DMS153 treated with DMSO at 0.1 percent for 48 hours (cell line): ENCODE measurements around the gene CACNA1C.

ENCODE experiments used
- DNase-seq: peaks from one replicate; lab custom pipeline; 2025; ENCODE audit not compliant: unreplicated experiment; lab: John Stamatoyannopoulos, UW

Gene CACNA1C

DNA sequence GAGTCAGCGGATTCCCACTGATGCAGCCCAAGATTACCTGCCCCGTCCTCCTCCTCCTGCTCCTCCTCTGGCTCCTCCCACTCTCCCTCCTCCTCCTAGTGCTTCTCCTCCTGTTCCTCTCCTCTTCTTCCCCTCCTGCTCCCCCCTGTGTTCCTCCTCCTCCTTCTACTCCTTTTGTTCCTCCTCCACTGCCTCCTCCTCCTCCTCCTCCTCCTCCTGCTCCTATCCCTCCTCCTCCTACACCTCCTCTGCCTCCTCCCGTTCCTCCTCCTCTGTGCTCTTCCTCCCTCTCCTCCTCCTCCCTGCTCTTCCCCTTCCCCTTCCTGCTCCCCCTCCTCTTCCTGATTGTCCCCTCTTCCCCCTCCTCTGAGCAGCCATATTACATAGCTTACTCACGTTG is 141.3 kb downstream of the CACNA1C start:
- DNase-seq = no peak

DNA sequence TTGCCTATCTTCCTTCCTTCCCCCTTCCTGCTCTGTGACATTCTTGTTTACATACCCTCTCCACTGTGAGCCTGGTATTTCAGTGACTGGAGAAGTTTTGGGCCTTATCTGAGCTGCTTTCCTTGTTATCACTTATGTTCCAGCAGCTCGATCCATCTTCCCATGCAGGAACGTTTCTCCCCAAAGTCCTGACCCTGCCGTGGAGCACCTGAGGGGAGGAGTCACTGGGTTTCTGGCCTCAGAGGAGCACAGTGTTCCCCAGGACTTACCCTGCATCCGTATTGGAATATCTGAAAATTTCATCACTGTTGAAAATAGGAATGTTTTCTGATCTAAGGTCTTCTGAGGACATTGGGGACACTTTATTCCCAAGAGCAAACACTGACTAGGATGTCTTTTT is 141.8 kb downstream of the CACNA1C start:
- no peak for DNase-seq

DNA sequence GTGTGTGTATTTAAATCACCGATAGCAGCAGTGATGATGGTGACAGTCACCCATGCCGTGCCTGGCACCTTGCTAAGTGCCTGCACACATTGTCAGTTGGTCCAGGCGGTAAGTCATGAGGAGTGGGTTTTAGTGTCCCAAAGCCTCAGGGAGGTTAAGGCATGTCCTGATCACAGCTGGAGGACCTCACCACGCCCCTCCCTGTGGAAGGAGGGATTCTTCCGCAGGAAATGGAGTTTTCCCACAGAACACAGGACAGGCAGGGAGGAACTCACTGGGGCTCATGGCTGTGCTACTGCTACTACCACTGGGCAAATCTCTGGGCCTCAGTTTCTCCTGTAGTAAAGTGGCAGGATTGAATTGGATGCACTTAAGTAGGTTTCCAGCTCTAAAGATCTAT is 142.3 kb downstream of the CACNA1C start:
- DNase-seq = no peak

DNA sequence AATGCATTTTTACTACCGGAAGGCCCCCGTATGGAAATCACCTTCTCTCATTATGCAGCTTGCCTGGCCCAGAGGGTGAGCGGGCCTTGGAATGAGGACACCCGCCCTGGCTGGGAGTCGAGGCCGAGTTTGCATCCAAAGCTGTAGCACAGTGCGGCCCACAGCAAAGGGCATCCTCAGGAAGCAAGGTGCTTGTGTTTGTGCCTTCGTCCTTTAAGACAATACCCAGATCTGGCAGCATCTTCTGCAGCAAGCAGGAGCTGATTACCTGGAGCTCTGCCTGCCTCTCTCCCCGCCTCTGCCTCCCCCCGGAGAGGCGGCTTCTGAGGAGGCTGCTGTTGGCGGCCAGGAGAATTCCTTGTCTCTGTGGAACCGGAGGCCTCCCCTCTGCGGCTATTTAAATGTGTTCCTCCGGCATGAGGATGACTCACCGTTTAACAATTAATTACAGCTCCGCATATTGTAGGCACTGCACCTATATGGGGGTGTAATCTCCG is 145.3 kb downstream of the CACNA1C start:
- no peak for DNase-seq

DNA sequence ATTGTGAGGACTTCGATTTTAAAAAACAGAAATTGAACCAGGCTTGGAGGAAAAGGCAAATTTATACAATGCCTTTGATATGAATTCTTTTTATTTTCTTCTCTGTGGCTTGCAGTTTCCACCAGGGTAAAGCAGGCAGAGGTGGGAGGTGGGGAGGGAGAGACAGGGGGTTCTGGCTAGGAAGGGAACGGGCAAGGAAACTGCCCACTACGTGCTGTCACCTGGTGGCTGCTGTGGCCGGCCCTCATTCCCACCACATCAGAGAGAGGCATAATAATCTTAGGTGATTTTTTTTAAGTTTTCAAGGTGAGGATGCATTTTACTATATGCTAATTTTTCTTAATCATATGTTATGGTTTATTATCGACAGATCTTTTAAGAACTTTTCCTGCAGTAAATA is 145.8 kb downstream of the CACNA1C start:
- no peak for DNase-seq

DNA sequence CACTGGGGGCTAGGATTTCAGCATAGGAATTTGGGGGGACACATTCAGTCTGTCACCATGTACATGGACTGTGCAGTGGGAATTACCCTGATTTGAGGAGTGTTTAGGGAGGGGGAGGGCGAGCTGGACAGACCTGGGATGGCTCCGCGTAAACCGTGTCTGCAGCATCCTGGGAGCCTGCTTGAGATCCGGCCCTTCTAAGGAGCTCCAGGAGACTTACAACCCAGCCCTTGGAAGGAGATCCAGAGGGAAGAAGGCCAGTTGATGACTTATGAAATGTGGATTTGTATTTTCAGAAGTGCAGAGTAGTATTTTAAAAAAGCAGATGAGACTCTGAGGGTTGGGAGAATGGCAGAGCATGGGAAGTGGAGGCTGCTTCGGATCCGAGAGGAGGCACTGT is 153.2 kb downstream of the CACNA1C start:
- no peak for DNase-seq

DNA sequence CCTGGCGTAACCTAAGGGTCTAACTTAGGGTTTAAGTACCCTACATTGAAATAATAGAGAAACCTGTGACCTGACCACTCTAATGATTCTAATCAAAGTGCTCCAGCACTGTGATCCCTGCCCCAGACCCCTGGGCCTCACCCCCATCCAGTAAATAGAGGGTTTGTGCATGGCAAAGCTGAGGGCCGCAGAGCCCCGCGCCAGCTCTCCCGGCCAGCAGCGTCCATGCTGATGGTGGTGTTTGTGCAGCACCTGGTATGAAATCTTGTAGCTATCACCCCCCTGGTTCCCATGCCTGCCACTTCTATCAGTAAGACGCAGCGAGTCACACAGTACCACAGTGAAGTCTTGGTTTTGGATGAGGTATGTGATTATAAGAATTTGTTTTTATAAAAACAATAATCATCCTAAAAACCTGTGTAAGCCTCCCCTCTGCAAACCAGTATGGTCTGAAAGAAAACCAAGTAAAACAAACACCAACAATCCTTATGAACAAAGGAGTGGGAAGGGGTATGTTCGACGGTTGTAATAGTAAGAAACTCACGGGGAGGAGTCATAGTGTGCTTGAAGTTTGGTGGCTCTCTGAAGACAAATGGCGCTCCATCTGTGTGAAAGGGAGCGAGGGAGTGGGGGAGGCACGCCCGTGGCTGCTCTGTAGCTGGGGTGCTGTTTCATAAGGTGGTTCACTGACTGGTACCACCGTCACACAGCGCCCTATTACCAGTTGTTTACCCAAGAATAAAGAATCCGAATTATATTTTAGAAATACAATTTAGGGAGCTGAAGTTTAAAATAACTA is 156.2 kb downstream of the CACNA1C start:
- no peak for DNase-seq

DNA sequence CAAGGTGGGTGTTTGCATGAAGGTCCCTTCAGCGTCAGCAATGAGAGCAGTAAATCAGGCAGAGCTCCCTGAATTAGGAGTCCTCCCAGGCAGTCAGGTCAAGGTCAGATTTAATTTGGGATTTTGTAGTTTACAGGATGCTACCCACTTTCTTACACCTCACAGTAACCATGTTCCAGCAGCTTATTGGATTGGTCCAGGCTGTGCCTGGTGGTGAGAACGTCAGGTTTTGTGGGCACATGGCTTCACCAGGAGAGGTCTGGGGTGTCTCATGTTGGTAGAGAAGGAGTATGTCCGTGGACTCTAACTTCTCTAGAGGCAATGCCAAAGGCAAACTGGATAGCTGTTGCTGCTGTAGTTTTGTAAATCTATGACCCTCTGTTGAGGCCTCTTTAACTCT is 158.3 kb downstream of the CACNA1C start:
- DNase-seq = no peak

DNA sequence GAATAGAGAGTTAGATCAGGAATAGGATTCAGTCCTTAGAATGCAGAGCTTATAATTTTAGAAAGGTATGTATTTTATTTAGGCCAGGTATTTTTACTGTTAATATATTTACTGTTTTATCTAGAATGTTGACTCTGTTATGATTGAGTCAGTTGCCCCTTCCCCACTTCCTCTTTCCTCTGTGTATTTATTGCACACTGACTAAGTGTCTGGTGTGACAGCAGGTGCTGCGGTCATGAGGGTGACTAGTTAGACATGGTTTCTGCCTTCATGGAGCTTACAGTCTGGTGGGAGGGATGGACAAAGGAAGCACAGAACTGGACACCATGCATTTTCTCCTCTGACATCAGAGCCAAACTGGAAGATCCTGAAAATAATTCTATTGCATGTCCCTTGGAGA is 159.8 kb downstream of the CACNA1C start:
- no peak for DNase-seq

DNA sequence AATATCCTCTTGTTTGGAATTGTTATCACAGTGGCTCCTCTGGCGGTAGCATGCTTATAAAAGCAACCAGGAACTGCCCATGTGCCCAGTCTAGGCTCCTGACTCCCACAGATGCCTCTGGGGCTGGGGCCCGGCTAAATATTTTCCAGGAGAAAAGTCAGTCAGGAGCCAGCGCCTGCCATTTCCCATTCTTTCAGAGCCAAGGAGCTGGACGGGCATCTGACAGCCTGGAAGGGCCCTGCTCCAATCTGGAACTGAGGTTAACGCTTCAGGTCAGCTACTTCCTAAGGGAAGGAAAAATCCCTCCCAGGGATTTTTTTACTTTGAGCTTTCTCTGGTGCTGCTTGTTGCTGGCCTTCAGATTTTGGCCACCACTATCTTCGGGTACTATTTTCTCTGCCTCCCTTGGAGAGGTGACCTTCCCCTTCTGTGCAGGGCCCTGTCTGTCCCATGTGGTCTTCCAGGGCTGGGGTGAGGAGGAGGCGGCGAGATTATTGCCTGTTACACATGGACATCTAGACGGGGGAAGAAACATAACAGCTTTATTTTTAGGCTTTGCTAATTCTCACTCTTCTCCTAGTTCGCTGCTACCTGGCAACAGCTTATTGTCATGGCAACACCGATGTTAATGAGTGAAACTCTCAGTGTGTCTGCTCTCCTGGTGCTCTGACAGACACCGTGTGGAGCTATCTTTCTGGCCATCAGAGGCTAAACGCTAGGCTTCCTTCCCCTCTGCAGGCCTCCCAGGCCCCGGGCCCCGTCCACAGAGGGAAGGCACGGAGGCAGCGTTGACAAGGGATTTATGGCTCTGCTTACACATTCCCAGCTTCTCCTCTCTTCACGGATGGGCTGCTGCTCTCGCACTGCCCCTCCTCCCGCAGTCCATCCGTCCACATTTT is 160.4 kb downstream of the CACNA1C start:
- DNase-seq = no peak

DNA sequence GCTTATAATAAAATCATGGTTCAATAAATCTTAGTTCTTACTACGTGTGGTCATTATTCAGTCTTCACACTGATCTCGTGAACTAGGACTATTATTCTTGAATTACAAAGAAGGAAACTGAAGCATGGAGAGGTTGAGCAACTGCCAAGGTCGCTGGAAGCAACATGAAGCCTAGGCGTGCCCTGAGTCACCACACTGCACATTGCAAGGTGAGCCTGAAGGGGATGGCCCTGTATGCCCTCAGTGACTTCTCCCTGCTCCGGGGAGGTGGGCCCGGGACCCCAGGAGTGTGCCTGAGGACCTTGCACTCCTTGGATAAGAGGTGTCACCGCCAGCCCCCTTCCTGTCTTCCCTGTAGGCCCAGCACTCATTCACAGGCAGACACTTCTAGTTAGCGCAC is 161.6 kb downstream of the CACNA1C start:
- no peak for DNase-seq

DNA sequence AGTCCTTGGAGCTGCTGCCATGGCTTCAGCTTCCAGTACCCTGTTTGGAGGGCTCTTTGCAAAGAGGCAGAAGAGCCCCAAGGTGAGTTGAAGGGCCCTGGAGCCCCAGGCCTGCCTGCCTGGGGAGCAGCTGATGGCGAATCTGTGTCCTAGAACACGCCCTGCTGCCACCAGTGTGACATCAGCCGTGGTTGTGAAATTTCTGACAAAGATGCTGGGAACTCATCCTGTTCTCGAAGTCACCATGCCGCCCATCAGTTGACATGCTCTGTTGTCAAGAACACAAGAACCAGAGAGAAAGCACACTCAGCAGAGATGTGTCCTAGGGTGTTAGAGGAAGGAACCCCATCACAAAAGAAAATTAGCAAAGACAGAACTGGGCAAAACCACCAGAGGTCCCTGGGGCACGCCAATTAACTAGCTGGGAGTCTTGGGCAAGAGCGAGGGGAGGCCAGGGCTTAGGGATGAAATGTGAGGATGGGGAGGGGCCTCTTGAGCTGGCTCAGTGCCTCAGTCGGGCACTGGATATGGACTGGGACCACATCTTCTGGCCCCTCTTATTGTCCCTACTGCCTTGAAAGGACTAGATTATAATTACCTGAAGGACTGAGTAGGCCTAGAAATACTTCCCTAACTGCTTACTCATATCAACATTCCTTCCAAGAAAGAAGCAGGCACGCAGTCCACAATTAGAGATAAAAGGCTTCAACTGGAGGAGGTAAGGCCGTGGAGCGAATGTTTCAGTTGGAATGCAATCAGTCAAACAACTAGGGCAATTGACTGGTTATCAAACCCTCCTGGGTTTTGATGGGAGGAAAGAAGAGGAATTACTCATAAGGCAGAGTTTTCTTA is 163.1 kb downstream of the CACNA1C start:
- DNase-seq = no peak

DNA sequence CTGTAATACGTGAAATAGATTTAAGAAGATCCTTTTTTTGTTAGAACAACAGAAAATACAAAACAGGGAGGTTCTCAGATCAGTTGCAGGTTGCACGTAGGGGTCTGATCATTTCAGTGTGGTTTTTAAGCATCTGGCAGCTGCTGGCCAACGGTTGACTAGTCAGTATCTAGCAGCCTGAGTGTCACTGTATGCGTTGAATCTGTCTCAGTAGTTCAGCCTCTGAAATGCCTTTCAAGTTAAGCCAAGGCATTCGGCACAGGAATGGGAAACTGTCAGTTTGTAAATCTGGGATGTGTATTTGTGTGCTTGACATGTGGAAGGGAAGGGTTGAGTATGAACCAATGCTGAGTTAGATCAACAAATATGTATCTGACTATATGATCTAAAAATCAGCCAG is 165.9 kb downstream of the CACNA1C start:
- no peak for DNase-seq

DNA sequence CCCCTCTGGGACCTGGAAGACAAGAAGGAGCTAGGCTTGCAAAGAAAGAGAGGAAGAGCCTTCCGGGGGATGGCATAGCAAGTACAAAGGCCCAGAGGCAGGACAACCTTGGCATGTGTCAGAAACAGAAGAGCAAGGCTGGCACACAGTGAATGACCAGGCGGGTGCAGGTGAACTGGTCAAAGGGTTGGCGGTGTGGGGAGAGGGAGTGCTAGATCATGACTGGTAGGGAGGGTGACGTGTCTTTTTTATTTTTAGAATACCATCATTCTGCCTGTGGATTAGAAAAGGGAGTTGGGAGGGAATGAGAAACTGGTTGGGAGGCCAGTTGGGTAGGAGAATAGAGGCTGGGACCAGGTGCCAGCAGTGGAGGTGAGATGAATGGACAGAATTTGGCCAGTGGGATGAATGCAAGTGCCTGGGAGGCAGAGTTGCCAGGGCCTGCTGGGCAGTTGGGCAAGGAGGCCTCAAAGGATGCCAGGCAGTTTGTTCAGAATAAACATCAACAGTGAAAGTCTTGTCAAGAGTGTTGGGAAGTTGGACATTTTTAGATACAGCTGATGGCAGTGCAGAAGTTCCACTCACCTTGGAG is 168.3 kb downstream of the CACNA1C start:
- DNase-seq = no peak

DNA sequence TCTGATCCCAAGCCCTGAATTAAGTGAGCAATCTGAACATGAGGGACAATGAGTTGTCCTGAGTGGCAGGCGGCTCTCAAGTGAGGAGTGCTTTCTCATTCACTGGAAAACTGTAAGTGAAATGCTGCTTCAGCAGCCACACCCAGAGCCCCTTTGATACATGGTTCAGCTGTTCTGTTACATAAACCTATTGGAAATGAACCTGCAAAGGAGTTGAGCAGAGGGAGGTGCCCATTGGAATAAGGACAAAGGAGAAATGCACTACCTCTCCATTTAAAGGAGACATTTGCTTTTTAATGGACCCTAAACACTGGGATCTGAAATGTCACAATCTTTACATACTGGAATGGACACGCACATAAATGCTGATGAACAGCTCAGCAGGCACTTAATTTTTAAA is 169.9 kb downstream of the CACNA1C start:
- DNase-seq = no peak

DNA sequence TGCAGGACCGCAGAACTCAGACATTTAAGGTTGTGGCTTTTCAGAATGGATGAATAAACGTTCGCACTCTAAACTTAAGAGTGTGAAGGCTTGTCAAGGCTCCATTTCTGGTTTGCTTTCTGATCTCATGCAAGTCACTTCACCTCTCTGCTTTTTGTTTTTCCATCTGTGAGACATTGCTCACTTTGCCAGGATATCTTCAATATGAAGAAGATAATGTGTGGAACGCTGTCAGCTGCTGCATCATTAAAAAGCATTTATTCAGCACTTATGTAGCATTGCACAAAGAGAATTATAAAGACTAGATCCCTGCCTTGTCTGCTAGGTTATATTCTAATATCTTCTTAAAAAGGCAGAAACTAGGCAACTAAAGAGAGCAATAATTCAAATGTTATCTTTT is 172.2 kb downstream of the CACNA1C start:
- DNase-seq = no peak

DNA sequence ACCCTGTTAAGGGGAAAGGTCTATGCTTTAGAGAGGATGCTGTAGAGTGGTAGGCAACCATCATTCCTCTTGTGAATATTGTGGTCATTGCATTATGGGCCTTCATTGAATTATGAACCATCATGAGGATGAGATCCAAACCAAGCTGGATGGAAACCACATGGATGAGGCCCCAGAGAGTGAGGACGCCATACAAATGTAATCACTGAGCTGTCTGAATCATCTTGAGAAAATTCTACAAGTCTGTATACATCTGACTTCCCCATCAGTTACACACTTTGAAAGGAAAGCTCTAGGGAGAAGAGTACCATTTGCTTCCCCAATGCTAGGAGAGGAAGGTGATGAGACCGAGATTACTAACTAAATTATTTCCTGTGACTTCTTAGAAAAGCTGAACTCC is 172.9 kb downstream of the CACNA1C start:
- no peak for DNase-seq

DNA sequence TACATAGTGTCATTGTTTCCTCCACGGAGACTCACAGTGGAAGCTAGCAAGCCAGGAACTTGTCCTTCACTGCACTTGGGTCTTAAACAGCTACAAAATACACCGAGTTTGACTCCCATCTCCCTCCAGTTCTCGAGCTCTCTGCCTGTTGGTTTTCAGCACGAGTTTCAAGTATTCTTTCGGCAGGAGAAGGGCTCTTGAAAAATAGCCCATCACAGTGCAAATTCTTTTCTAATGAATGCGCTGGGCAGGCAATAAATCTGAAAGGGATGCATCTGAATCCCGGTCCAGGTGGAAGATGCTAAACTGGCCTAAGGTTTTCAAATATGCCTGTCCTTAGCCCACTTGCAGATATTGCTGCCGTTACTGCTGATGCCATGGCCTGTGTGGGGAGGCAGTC is 173.9 kb downstream of the CACNA1C start:
- no peak for DNase-seq

DNA sequence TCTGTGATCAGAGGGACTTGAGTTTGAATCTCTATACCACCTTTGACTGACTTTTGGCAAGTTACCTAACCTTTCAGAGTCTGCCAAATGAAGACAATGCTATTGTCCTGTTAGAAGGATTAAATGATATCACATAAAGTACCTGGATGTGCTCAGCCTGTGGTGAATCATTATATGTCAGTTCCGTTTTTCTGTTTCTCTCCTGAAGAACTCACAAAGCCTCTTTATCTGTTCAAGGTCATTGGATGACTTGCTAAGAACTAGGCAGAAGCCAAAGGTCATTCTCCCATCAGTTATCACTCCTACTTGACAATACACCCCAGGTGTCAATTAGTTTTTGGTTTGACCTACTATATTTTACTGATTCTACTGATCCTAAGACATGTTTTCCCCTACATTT is 174.6 kb downstream of the CACNA1C start:
- no peak for DNase-seq

DNA sequence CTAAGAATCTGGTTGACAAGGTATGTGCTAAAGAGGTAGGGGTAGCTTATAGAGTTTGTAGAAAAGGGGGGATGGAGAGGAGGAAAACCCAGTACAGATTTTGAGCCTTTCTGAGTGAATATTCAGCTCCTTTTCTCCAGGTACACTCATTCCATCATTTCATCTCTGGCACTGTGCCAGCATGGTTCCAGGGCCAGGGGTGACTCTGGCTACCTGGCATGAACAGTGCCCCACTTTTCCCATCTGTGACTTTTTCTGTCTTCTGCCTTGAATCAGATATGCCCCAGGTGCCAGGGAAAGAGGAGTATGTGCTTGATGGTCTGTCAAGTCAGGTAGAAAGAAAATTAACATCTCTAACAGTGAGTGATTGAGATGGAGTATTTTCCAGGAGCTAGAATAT is 175.7 kb downstream of the CACNA1C start:
- no peak for DNase-seq
